ENCODE data around the gene KLHL14.
"Not testable (repeated sequence)": the region's sequence is repeated elsewhere in the genome, so short reads cannot be mapped to it uniquely, and the experiment has no call there.

KLHL14 gene, protein sequence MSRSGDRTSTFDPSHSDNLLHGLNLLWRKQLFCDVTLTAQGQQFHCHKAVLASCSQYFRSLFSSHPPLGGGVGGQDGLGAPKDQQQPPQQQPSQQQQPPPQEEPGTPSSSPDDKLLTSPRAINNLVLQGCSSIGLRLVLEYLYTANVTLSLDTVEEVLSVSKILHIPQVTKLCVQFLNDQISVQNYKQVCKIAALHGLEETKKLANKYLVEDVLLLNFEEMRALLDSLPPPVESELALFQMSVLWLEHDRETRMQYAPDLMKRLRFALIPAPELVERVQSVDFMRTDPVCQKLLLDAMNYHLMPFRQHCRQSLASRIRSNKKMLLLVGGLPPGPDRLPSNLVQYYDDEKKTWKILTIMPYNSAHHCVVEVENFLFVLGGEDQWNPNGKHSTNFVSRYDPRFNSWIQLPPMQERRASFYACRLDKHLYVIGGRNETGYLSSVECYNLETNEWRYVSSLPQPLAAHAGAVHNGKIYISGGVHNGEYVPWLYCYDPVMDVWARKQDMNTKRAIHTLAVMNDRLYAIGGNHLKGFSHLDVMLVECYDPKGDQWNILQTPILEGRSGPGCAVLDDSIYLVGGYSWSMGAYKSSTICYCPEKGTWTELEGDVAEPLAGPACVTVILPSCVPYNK

DNA sequence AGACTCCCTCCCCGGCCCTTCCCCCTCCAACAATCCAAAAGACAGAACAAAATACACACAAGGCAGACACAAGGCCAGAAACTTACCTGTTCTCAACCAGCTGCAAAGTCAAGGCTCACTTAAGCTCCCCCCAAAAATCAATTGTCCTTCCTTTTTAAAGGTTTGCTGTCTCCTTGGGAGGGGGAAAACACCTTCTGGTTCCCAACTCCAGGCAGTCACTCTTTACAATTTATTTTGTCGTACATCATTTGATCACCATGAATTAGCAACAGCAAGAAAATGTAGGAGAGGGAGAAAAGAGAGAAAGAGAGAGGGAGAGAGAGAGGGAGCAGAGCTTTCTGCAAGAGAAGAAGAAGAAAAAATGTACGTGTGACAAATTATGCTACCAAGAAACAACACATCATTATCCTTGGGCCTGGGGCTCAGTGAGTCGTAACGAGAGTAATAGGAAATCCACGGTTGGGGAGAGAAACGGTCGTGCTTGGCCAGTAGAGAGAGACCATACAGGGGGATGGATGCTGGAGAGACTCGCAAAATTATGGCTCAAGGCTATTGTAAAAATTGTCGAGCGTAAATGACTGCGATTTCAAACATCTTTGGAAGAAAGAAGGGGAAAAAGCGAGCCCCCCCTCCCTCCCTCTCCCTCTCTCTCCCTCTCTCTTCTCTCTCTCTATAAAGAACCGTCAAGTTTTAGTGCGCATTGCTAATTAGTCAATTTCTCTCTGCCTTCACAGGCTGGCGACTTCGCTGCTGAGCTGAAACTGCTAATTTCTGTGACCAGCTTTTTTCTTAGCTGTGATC is at the start of gene KLHL14:
Gene KLHL14, minus strand, starts transcription at position 443 of the 801 bp plus-strand sequence. CDS start 2,432 bp downstream, outside the sequence.
- DNase-seq (ENCODE audit: low read depth in 3 of 3), result no peak

DNA sequence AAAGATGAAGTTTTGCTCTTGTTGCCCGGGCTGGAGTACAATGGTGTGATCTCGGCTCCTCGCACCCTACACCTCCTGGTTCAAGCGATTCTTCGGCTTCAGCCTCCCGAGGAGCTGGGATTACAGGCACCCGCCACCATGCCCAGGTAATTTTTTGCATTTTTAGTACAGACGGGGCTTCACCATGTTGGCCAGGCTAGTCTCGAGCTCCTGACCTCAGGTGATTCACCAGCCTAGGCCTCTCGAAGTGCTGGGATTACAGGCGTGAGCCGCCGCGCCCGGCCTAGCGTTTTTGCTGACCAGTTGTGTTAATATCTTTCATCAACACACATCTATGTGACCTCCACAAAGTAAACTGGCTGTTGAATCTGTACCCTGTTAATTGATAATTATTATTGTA is 49.4 kb upstream of the KLHL14 start:
- DNase-seq (ENCODE audit: low read depth in 3 of 3), result no peak

DNA sequence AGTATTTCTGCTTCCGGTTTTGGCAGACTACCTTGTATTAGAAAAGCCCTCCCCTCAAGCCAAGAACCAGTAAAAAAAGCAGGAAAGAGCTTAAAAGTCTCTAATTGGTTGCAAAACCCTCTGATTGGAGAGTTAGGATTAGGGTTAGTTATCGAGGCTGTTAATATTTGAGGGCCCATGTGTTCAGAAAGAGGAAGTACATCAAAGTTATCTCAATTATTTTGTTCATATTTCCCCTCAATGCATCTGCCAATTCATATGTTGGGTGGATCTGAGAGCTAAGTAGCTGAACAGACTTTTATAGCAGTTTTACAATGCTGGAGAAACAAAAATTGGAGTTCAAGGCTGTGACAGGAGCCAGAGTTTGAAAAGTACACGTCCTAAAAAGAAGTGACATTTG is 43.1 kb upstream of the KLHL14 start:
- no peak for DNase-seq (ENCODE audit: low read depth in 3 of 3)

DNA sequence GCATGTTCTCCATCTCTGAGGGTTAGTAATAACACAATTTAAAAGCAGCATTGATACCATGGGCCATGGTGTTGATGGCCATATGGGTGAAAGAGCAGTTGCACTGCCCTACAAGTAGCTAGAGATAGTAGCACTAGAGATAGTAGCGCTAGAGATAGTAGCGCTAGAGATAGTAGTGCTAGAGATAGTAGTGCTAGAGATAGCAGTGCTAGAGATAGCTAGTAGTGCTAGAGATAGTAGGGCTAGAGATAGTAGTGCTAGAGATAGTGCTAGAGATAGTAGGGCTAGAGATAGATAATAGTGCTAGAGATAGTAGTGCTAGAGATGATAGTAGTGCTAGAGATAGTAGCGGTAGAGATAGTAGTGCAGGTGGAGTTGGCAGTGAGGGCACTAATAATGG is 39.5 kb upstream of the KLHL14 start:
- DNase-seq (ENCODE audit: low read depth in 3 of 3), result no peak

DNA sequence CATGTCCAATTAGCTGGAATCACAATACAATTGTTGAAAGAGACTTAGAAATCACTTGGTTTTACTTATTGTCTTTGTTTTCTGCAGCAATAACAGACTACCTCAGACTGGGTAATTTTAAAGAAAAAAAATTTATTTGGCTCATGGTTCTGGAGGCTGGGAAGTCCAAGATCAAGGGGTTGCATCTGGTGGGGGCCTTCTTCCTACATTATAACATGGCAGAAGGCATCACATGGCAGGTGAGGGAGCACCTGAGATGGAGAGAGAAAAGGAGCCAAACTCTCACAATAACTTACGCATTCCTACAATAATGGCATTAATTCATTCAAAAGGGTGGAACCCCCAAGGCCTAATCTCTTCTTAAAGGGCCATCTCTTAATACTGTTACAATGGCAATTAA is 37.5 kb upstream of the KLHL14 start:
- no peak for DNase-seq (ENCODE audit: low read depth in 3 of 3)

DNA sequence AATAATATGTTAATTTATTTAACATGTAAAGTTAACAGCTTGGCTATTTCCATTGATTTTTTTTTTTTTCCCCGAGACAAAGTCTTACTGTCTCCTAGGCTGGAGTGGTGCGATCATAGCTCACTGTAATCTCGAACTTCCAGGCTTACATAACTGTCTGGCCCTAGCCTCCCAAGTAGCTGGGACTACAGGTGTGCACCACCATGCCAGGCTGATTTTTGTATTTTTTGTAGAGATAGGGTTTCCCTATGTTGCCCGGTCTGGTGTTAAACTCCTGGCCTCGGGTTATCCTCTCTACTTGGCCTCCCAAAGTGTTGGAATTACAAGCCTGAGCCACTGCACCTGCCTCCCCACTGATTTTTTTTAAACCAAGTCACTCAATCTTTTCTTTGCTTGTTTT is 32.5 kb upstream of the KLHL14 start:
- DNase-seq (ENCODE audit: low read depth in 3 of 3), result no peak

DNA sequence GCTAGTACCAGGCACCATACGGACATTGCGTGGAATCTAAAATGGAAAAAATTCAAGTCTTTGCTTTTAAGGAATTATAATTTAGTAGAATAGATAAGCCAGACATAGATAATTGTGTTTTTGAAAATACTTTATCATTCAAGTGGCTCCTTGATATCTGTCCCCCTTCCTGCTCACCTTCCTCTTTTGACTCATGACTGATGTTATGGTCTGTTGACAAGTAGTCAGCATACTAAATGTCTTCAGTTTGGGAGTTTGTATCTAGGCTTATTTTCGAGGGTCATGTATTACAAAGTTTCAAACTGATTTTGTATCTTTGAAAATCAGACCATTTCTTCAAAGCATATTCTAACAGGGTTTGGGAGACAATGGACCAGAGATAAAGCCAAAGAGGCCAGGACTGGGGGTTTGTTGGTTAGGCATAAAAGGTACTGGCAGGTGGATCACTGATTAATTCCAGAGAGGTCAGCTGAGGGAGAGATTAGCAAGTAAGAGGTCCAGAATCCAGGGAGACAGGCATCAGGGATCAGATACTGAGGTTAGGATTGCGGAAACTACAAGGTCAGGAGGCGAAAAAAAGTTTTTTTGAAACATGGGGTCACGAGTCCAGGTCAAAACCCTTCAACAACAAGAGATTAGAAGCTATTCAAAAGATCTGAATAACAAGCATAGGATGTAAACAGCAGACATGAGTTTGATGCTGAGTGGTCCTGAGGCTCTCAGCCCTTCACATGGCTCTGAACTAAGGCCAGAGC is 31.5 kb upstream of the KLHL14 start:
- DNase-seq (ENCODE audit: low read depth in 3 of 3), result no peak

DNA sequence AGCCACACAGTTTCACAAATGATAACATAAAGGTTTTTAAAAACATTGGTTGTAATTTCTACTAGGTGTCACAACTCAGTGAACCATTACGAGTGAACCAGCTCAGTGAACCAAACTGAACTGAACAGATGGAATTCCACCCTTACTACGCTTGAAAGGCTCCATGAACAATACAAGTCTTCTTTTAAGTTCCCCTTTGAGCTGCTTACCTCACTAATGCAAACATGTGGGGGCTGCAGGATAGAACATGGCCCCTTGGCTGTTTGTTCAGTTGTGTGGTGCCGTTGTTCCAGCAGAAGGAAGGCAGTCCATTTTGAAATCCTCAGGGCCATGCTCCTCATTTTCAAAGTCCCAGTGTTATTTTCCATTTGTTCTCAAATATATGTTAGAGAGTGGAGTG is 30.7 kb upstream of the KLHL14 start:
- DNase-seq (ENCODE audit: low read depth in 3 of 3), result no peak

DNA sequence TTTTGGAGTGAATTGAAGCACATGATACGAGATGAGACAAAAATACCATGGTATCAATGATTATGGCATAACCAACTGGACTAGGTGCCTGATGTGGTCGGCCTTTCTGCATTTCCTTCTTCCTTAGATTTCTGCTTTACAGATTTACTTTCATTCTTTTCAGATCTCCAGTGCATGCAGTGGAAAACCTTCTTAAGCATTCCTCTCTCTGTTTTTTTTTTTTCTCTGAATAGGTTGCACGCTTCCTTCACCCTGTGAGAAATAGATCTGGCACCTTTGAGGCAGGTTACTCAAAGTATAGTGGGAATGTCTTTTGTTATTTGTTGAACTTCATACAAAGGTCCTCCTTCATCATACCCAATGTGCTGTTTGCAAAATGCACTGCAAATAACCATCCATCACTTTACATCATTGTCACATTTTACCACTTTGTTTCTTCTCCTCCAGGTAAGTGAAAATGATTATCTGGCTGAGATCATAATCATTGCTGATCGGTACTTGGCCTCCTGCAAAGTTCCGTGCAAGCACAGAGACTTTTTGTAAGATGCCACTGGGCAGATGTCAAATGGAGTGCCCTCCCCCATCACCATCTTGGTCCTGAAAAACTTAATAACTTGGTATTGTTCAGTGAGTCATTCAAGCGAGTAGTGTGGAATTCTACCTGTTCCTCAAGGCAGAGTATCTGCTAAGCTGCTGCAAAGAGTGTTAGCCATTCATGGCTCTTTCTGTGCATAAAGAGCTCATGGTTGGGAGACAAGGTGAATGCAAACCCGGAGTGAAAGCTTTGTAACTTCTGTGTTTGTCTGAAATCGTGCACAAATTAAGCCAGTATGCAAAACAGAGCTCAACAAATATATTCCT is 30.0 kb upstream of the KLHL14 start:
- no peak for DNase-seq (ENCODE audit: low read depth in 3 of 3)

DNA sequence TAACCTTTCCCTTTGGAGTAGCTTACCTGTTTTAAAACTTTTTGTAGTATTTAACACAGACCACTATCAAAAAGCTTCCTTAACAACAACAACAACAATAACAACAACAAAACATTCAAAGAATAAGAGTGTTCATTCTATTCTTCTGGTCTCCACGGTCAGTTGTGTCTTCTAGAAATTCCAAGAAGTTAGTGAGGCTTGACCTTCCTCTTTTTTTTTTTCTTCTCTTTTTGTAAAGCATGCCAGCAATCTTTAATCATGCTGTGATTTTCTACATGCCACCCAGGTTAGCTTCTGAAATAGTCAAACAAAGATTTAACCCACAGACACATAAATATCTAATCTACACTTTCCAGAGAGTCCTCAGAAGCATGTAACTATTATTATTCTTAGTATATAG is 28.4 kb upstream of the KLHL14 start:
- no peak for DNase-seq (ENCODE audit: low read depth in 3 of 3)

DNA sequence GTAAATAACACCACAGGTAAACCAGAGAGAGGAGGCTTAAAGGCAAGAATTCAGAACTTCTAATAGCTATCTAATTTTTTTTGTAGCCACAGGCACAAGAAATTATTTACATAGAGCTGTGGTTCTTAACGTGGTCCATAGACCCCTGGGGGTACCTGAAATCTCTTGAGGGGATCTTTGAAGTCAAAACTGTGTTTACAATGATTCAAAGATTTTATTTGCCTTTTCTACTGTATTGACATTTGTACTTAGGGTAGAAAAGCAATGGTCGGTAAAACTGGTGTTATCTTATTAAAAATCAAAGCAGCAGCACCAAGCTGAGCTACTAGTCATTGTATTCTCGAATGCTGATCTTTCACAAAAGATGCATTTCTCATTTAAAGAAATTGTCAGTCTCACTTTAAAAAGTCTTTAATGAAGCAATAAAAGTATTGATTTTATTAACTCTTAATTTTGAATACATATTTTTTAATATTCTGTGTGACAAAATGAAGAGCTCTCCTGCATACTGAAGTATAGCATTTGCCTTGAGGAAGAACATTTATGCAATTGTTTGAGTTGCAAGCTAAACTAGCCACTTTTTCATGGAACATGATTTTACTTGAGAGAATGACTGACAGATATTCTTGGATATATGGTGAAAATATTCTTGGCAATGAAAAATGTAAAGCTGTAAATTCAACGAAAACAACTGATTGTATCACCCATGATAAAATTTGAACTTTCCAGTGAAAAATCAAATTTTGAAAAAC is 25.6 kb upstream of the KLHL14 start:
- DNase-seq (ENCODE audit: low read depth in 3 of 3), result no peak

DNA sequence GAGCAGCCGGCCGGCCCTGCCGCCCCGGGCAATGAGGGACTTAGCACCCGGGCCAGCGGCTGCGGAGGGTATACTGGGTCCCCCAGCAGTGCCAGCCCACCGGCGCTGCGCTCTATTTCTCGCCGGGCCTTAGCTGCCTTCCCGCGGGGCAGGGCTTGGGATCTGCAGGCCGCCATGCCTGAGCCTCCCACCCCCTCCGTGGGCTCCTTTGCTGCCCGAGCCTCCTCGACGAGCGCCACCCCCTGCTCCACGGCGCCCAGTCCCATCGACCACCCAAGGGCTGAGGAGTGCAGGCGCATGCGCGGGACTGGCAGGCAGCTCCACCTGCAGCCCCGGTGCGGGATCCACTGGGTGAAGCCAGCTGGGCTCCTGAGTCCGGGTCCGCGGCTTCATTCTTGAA is 21.8 kb upstream of the KLHL14 start:
- DNase-seq (ENCODE audit: low read depth in 3 of 3), result not testable (repeated sequence)

DNA sequence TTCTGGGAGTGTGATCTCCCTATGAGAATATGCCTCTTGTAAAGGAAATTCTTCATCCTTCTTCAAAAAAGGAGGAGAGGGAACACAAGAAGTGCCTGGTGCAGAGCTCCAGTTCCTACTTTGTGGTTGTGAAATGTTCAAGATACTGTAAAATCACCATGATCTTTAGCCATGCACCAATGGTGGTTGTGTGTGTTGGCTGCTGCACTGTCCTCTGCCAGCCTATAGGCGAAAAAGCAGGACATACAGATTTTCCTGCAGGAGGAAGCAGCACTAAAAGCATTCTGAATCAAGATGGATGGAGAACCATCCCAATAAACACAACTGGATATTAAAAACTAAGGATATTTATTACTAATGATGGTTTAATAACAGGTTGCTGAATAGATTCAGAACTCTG is 6.2 kb upstream of the KLHL14 start:
- no peak for DNase-seq (ENCODE audit: low read depth in 3 of 3)

DNA sequence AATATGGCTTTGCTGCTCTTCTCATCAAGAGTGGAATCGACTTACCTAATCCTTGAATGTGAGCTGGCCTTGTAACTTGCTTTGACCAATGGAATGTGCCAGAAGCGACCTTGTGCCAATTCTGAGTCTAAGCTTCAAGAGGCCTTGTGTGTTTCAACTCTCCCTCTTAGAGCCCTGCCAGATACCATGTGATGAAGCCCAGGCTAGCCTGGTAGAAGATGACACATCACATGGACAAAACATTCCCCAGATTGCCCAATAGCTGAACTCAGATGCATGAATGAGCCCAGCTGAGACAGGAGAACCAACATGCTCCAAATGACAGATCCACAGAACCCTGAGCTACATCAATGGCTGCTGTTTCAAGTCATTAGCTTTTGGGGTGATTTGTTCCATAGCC is 4.2 kb upstream of the KLHL14 start:
- no peak for DNase-seq (ENCODE audit: low read depth in 3 of 3)

DNA sequence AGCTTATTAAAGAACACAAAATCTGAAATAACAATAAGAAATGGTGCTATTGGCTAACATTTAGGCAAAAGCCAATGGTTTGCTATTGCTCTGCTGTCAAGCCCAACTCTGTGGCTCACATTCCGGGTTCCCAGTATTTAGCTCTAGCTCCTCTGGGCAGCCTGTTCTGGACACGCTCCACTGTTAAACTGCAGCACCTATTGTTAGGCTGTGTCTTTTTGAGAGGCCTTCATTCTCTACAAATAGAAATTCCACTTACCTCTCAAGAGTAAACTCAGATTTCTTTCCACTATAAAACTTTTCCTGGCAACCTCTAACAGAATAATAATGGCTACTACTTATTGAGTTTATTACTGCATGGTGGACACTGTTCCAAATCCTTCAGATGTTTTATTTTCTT is 3.7 kb upstream of the KLHL14 start:
- no peak for DNase-seq (ENCODE audit: low read depth in 3 of 3)

DNA sequence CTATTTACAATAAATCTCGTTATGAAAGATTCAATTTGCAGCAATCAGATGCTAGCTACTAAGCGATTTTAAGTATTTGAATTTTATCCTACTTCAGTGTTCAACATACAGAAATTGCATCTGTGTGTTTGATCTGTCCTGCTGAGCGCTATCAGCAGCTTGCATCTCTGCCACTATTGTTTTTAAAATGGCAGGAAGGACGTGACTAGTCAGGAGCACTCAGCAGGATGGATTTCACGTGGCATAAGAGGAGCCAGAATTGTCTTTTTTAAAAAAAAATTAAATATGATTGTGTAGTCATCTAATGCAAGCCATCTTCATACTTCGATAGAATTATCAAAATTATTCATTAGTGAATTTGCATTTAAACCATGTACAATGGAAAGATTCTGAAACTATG is 2.8 kb upstream of the KLHL14 start:
- DNase-seq (ENCODE audit: low read depth in 3 of 3), result no peak

DNA sequence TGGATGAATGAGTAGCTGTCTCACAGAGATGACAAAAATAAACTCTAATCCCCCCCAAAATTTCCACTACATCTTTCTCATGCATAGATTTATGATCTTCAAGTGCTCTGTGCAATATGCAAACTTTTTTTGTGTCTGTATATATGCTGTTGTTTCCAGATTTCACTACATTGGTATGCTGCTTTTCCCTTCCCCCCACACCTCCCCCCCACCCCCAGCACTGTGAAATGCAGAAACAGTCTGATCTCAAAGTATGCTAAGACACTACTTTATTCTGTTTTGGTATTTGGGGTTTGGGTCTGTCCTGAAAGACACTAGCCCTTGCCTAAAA is 524 bp upstream of the KLHL14 start:
- no peak for DNase-seq (ENCODE audit: low read depth in 3 of 3)

DNA sequence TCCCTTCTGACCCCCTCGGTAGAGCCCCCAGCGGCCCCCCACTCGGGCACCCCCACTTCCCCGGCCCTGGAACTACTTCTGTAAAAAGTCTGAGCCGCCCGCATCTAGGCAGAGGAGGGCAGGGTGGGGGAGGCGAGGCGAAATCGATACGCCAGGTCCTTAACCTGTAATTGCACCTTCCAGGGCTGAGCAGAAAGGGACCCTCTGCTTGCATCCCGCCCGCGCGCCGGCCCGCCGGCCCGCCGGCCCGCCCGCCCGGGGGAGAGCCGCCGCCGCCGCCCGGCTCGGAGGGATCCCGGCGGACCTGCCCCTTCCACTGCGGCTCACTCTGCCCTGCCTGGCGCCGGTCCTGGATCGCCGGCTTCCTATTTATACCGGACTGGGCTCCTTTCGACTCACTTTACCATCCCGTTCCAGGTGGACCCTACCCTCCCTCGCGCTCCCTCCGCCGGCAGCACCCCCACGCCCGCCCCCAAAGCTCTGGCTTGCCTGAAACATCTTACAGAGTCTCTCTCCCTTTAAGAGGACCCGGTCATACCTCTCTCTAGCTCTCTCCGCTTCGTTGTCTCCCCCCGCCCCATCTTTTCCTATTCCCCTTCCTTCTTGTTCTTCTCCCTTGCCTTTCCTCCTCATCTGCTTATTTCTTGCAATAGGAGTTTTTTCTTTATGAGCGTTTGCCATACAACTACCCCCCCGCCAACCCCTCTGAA is 797 bp downstream of the KLHL14 start:
- no peak for DNase-seq (ENCODE audit: low read depth in 3 of 3)

DNA sequence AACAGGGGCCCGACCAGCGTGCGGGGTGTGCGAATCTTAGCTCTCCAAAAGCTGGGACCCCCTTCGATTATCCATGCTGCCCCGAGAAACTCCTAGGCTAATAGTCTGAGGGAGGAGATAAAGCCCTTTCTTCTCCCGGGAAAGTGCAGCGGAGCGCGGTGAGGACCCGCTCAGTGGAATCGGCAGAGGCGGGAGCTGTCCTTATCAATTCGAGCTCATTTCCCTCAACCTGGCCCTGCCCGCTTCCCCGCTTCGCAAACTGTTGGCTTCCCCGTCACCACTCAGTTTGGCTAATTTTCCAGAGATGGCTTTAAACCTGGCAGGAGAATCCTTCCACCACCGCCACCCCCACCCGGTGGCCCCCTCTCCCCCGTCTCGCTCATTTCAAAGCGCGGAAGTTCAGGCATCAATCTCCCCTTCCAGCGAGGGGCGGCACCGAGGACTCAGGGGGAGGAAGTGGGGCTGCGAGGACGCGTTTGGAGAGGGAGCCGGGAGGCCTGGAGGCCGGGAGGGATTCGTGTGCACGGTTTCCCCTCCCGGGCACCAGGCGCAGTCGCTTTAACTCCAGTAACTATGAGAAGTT is 1.6 kb downstream of the KLHL14 start:
- DNase-seq (ENCODE audit: low read depth in 3 of 3), result no peak
